Measurements from ENCODE around the gene TICRR.
"Not testable (repeated sequence)": the region's sequence is repeated elsewhere in the genome, so short reads cannot be mapped to it uniquely, and the experiment has no call there.

TICRR gene

DNA sequence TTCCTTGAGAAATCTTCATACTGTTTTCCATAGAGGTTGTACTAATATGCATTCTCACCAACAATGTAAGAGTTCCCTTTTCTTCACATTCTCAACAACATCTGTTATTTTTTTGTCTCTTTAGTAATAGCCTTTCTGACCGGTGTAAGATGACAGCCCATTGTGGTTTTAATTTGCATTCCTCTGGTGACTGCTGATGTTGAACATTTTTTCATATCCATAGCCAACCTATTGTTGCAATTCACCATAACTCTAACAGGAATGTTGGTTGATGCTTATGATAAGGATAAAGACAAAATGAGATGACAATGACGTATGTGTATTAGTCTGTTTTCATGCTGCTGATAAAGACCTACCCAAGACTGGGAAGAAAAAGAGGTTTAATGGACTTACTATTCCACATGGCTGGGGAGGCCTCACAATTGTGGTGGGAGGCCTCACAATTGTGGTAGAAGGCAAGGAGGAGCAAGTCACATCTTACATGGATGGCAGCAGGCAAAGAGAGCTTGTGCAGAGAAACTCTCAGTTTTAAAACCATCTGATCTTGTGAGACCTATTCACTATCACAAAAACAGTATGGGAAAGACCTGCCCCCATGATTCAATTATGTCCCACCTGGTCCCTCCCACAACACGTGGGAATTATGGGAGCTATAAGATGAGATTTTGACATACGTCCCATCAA lies 41.3 kb upstream of the TICRR start:
- TF ChIP-seq, protein P1, sequence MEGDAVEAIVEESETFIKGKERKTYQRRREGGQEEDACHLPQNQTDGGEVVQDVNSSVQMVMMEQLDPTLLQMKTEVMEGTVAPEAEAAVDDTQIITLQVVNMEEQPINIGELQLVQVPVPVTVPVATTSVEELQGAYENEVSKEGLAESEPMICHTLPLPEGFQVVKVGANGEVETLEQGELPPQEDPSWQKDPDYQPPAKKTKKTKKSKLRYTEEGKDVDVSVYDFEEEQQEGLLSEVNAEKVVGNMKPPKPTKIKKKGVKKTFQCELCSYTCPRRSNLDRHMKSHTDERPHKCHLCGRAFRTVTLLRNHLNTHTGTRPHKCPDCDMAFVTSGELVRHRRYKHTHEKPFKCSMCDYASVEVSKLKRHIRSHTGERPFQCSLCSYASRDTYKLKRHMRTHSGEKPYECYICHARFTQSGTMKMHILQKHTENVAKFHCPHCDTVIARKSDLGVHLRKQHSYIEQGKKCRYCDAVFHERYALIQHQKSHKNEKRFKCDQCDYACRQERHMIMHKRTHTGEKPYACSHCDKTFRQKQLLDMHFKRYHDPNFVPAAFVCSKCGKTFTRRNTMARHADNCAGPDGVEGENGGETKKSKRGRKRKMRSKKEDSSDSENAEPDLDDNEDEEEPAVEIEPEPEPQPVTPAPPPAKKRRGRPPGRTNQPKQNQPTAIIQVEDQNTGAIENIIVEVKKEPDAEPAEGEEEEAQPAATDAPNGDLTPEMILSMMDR (IDR thresholded peaks at IDR 0.05; ENCODE audit: low read depth, low read length, missing control alignments): no peak
- H3K4me3 ChIP-seq (ENCODE audit: low read depth, low read length): no peak overlapping the region
- in situ Hi-C loops (cut with HindIII; ENCODE audit: low sequenced_read_pairs): no loop called here
- DNase-seq (ENCODE audit: low read depth): peak; percentile 11

- no peak for DNase-seq (ENCODE audit: low read depth)
- in situ Hi-C loops (cut with HindIII; ENCODE audit: low sequenced_read_pairs): no loop called here
- TF ChIP-seq, protein P1 (IDR thresholded peaks at IDR 0.05; ENCODE audit: low read depth, low read length, missing control alignments): no peak
- H3K4me3 ChIP-seq (ENCODE audit: low read depth, low read length): no peak overlapping the region
Observed at GRCh38 chr15:89539027-89539426, 36.2 kb upstream of the TICRR start.

DNA sequence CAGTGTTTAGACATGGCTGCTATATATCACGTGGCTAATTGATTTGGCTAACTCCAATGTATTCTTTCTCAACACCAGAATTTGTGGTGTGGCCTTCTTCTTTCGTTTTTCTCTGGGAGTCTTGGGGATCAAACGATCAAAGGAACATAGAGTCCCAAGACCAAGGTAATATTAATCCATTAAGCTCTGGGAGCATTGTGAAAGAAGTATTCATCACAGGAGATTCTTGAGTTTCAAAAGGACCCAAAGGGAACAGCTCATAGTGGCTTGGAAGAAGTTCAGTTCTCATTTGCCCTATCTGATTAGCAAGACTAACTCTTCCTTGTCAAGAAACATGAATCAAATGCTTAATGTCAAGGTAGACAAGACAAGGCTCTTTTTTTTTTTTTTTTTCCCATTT lies 32.9 kb upstream of the TICRR start:
- TF ChIP-seq, protein P1 (IDR thresholded peaks at IDR 0.05; ENCODE audit: low read depth, low read length, missing control alignments): no peak
- in situ Hi-C loops (cut with HindIII; ENCODE audit: low sequenced_read_pairs): no loop called here
- no peak for DNase-seq (ENCODE audit: low read depth)
- H3K4me3 ChIP-seq (ENCODE audit: low read depth, low read length): no peak overlapping the region

- in situ Hi-C loops (cut with HindIII; ENCODE audit: low sequenced_read_pairs): no loop called here
- TF ChIP-seq, protein P1 (IDR thresholded peaks at IDR 0.05; ENCODE audit: low read depth, low read length, missing control alignments): no peak
- H3K4me3 ChIP-seq (ENCODE audit: low read depth, low read length): no peak overlapping the region
- no peak for DNase-seq (ENCODE audit: low read depth)
Observed at GRCh38 chr15:89543389-89543788, 31.9 kb upstream of the TICRR start.

DNA sequence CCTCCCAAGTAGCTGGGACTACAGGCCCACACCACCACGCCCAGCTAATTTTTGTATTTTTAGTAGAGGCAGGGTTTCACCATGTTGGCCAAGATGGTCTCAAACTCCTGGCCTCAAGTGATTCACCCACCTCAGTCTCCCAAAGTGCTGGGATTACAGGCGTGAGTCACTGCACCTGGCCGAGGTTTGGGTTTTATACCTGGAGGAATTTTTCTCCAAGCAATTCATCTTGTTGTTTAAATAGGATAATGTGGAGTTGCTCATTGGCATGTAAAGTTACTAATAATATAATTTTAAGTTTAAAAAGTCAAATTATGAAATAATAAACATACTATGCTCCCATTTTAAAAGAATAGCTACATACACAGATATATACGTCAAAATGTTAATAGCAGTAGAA lies 26.1 kb upstream of the TICRR start:
- DNase-seq (ENCODE audit: low read depth); in situ Hi-C loops (cut with HindIII; ENCODE audit: low sequenced_read_pairs); H3K4me3 ChIP-seq (ENCODE audit: low read depth, low read length): not testable (repeated sequence)

GRCh38 chr15:89550427-89550826 lies 24.8 kb upstream of the TICRR start:
- H3K4me3 ChIP-seq (ENCODE audit: low read depth, low read length): no peak overlapping the region
- no peak for DNase-seq (ENCODE audit: low read depth)
- TF ChIP-seq, protein P1 (IDR thresholded peaks at IDR 0.05; ENCODE audit: low read depth, low read length, missing control alignments): no peak
- in situ Hi-C loops (cut with HindIII; ENCODE audit: low sequenced_read_pairs): no loop called here

DNA sequence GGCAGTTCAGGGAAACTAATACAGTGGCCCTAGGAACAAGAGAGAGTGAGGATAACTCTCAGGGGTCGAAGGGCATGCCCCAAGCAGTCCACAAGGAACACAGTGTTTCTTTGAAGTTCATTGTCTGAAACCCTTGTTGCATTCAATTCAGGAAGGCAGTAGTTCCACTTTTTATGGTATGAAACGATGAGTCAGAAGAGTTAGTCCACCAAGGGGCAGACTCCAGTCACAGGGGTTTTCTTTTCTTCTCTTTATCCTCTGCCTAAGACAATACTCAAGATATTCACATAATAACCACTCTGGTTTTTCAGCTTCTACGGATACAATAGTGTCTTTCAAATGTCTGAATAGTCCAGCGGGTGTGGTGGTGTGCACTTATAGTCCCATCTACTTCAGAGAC lies 23.7 kb upstream of the TICRR start:
- in situ Hi-C loops (cut with HindIII; ENCODE audit: low sequenced_read_pairs): no loop called here
- DNase-seq (ENCODE audit: low read depth): no peak
- H3K4me3 ChIP-seq (ENCODE audit: low read depth, low read length): no peak overlapping the region
- TF ChIP-seq, protein P1 (IDR thresholded peaks at IDR 0.05; ENCODE audit: low read depth, low read length, missing control alignments): no peak
